Measurements from ENCODE around the gene TMEM185A.

- TF ChIP-seq ELF4 (IDR thresholded peaks at IDR 0.05) (no peak), TARDBP (IDR thresholded peaks at IDR 0.05) (no peak), FOXM1 (IDR thresholded peaks at IDR 0.05; ENCODE audit: borderline replicate concordance) (no peak), ZNF384 (IDR thresholded peaks at IDR 0.05) (no peak), ARNT (IDR thresholded peaks at IDR 0.05) (no peak), FOXK2 (IDR thresholded peaks at IDR 0.05) (no peak), BHLHE40 (IDR thresholded peaks at IDR 0.05; ENCODE audit: borderline replicate concordance) (no peak), NFRKB (IDR thresholded peaks at IDR 0.05) (no peak)
These were observed 17.3 kb upstream of the TMEM185A start for GRCh38 chrX:149648932-149649331.
